ENCODE results near the gene PLEKHD1. TPM values are rescaled to one million over a fixed set of nuclear protein-coding genes. Genes with fewer than 3 reads are reported as not detected.

Gene PLEKHD1
- total RNA-seq, 4 donors from 2014 or later: 0.14 to 0.16 TPM; not detected in 2

DNA sequence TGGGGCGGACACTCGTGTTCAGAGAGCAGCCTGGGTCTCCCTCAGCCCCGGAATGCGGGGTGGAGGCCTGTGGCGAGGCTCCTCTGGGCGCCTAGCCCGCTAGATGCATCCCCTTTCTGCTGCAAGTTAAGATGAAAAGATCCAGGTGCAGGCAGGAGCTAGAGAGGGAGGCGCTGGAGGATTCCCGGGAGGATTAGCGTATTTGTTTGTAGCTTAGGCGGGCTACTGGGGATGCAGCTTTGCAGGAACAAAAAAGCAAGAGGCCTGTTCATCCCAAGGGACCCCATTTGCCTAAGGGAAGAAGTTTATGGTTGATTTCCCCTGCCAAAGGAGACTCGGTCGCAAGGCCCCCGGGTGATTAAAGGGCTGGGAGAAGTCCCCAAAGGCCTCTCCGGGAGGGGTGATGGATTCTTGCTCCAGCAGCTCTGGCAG is 89.3 kb downstream of the PLEKHD1 start:
- in situ Hi-C loops (cut with MboI; ENCODE audit: low pct_ligation_motif_present in 1 of 4, low pct_unique_long_range_greater_than_20kb in 1 of 4, low sequenced_read_pairs in 3 of 4): no loop called here
- intact Hi-C loops (cut with DNase I; ENCODE audit: low total_unique reads): no loop called here
- Histone ChIP-seq H3K27ac (no peak overlapping the region), H3K4me3 (peak overlapping the region in 1 of 4 donors; percentile 53), H3K36me3 (no peaks in the 10 kb centered on the region), H3K9me3 (no peaks in the 10 kb centered on the region), H3K4me1 (peaks cover 9 to 36% (median 28%) of the 10 kb centered on the region in 4 donors), H3K27me3 (peaks cover 86% of the 10 kb centered on the region)
- WGBS, 2 donors (ENCODE audit: low coverage in 1 of 2): 7% methylated on average over 15 of the region's 15 CpGs; no CpG with 5 or more reads in 1 of the 2 donors
- DNase-seq: no peak
- TF ChIP-seq POLR2AphosphoS5 (IDR thresholded peaks at IDR 0.05): no peak
- no peak for TF ChIP-seq POLR2A (IDR thresholded peaks at IDR 0.05)
- TF ChIP-seq EP300 (IDR thresholded peaks at IDR 0.05; ENCODE audit: low read depth): no peak
- TF ChIP-seq, protein P1, sequence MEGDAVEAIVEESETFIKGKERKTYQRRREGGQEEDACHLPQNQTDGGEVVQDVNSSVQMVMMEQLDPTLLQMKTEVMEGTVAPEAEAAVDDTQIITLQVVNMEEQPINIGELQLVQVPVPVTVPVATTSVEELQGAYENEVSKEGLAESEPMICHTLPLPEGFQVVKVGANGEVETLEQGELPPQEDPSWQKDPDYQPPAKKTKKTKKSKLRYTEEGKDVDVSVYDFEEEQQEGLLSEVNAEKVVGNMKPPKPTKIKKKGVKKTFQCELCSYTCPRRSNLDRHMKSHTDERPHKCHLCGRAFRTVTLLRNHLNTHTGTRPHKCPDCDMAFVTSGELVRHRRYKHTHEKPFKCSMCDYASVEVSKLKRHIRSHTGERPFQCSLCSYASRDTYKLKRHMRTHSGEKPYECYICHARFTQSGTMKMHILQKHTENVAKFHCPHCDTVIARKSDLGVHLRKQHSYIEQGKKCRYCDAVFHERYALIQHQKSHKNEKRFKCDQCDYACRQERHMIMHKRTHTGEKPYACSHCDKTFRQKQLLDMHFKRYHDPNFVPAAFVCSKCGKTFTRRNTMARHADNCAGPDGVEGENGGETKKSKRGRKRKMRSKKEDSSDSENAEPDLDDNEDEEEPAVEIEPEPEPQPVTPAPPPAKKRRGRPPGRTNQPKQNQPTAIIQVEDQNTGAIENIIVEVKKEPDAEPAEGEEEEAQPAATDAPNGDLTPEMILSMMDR (IDR thresholded peaks at IDR 0.05): no peak

DNA sequence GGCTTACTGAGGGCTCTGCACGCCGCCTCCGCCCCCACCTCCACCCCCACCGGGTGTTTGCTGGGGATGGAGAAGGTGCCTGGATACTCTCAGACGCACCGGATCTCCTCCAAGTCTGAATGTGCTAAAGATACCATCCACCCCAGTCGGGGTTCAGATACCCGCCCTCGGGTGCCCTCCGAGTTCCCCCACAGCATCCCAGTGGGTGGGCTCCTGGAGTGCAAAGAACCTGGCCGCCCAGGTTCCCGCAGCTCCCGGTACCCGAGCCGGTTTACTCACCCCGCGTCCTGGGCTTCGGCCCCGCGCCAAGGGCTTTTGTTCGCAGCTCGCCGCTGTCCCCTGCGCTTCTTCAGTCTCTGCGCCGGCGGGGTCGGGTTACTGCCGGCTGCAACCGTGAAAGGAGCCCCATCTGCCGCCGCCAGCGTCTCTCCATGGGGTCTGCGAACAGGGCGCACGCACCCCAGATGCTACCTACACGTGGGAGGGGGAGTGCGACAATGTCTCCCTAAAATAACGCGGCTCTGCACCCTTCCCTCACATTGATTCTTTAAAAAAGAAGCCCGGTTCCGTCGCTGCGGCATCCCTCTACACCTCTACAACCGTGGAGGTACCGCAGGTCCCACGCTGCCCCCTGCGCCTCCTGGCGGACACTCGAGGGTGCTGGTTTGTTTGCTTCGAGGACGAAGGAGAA is 89.9 kb downstream of the PLEKHD1 start, which contains the start of gene CCDC177:
TSS of gene CCDC177 (minus strand) at position 609 of the 691 bp plus-strand sequence. CDS start 1,249 bp downstream, outside the sequence.
- WGBS, 2 donors (ENCODE audit: low coverage in 1 of 2): 0 to 1% methylated on average over 2 to 29 of the region's 52 CpGs
- Histone ChIP-seq H3K9me3 (no peaks in the 10 kb centered on the region), H3K27me3 (peaks cover 81% of the 10 kb centered on the region), H3K36me3 (no peaks in the 10 kb centered on the region), H3K27ac (no peak within 1 kb of the TSS), H3K4me3 (peak within 1 kb of the TSS in 1 of 4 donors; percentile 53), H3K4me1 (peaks cover 9 to 36% (median 28%) of the 10 kb centered on the region in 4 donors)
- in situ Hi-C loops (cut with MboI; ENCODE audit: low pct_ligation_motif_present in 1 of 4, low pct_unique_long_range_greater_than_20kb in 1 of 4, low sequenced_read_pairs in 3 of 4) (no loop called here), intact Hi-C loops (cut with DNase I; ENCODE audit: low total_unique reads) (no loop called here)
- DNase-seq: peak; percentile 68
- TF ChIP-seq POLR2A (IDR thresholded peaks at IDR 0.05) (no peak), EP300 (IDR thresholded peaks at IDR 0.05; ENCODE audit: low read depth) (no peak), POLR2AphosphoS5 (IDR thresholded peaks at IDR 0.05) (no peak)
- TF ChIP-seq, protein P1 (IDR thresholded peaks at IDR 0.05): peak; percentile 76 to 89 (median 82)

DNA sequence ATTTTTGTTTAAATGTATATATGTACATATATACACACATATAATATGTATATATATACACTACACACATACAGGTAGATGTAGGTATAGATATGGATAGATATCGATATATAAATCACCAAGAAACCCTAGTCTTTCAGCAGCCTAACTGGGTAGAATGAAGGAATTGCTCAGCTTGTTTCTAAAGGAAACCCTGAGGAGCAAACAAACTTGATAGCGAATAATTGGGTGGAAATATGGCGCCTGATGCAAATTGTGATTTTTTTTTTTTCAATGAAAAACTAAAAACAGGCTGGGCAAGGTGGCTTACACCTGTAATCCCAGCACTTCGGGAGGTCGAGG is 90.4 kb downstream of the PLEKHD1 start:
- no peaks in the 10 kb centered on the region for H3K9me3 ChIP-seq
- TF ChIP-seq EP300 (IDR thresholded peaks at IDR 0.05; ENCODE audit: low read depth) (no peak), POLR2A (IDR thresholded peaks at IDR 0.05) (no peak), POLR2AphosphoS5 (IDR thresholded peaks at IDR 0.05) (no peak)
- TF ChIP-seq, protein P1 (IDR thresholded peaks at IDR 0.05): no peak
- DNase-seq: no peak
- H3K36me3 ChIP-seq: no peaks in the 10 kb centered on the region
- no peak overlapping the region for H3K27ac ChIP-seq
- intact Hi-C loops (cut with DNase I; ENCODE audit: low total_unique reads): no loop called here
- in situ Hi-C loops (cut with MboI; ENCODE audit: low pct_ligation_motif_present in 1 of 4, low pct_unique_long_range_greater_than_20kb in 1 of 4, low sequenced_read_pairs in 3 of 4): loop anchor here (25.0 kb wide), 1 partner anchor 437 kb away; no protein-coding TSS in a partner anchor
- 41 to 45% methylated on average over 5 of the region's 5 CpGs for WGBS, 2 donors (ENCODE audit: low coverage in 1 of 2)
- peaks cover 9 to 36% (median 28%) of the 10 kb centered on the region in 4 donors for H3K4me1 ChIP-seq
- peaks cover 75% of the 10 kb centered on the region for H3K27me3 ChIP-seq
- no peak overlapping the region for H3K4me3 ChIP-seq

DNA sequence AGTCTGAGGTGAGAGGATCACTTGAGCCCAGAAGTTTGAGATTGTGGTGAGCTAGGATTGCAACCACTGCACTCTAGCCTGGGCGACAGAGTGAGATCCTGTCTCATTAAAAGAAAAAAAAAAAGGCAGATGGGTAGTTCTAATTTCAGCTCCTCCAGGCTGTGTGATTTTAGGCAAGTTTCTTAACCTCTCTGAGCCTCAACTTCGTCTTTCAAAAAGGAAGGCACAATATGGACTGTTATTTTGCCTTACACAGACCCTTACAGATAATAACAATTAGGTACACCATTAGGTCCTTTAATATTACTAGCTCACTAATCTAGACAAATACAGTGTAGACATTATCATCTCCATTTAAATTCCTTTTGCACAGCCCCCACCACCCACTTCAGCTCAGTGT is 94.9 kb downstream of the PLEKHD1 start:
- Histone ChIP-seq H3K27me3 (peaks cover 30% of the 10 kb centered on the region), H3K9me3 (no peaks in the 10 kb centered on the region), H3K4me3 (no peak overlapping the region), H3K27ac (no peak overlapping the region), H3K36me3 (no peaks in the 10 kb centered on the region), H3K4me1 (peaks cover 3 to 7% (median 5%) of the 10 kb centered on the region in 4 donors)
- 78 to 83% methylated on average over 2 of the region's 2 CpGs for WGBS, 2 donors (ENCODE audit: low coverage in 1 of 2)
- in situ Hi-C loops (cut with MboI; ENCODE audit: low pct_ligation_motif_present in 1 of 4, low pct_unique_long_range_greater_than_20kb in 1 of 4, low sequenced_read_pairs in 3 of 4): loop anchor here (25.0 kb wide), 1 partner anchor 433 kb away; no protein-coding TSS in a partner anchor
- TF ChIP-seq POLR2A (IDR thresholded peaks at IDR 0.05) (no peak), POLR2AphosphoS5 (IDR thresholded peaks at IDR 0.05) (no peak), EP300 (IDR thresholded peaks at IDR 0.05; ENCODE audit: low read depth) (no peak)
- TF ChIP-seq, protein P1 (IDR thresholded peaks at IDR 0.05): no peak
- intact Hi-C loops (cut with DNase I; ENCODE audit: low total_unique reads): no loop called here
- DNase-seq: no peak

Measured in transverse colon (tissue), 4 donors.